Ramos (cell line): ENCODE results near the gene CD300H.

Experiments
- in situ Hi-C: fragments of 300-500 bp; cut with MboI; formaldehyde crosslinking; loops from one replicate; pipeline ENCODE4 v1.14.3; 2022; ENCODE audit warnings: low sequenced_read_pairs; ENCODE audit not compliant: unreplicated experiment

The CD300H gene

DNA sequence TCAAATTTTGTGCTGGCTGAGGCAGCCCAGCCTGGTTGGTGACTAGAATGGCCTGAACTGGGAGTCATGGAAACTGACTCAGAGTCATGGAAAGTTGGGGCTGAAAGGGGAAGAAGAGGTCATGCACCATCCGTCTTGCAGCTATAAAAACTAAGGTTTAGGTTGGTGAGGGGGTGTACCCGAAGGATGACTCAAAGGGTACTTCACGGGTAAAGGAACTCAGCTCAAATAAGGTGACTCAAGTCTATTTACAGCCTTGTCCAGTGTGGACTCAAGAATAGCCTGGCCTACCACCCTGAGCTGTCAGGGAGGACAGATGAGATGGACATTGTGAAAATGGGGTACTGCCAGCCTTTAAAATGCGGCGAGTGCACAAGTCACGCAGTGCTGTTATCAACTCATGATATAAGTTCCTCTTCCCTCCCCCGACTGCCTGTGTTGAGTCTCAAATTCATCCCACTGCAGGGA lies 54.7 kb downstream of the CD300H start:
- in situ Hi-C loops: no loop called here

- in situ Hi-C loops: no loop called here
Observed at GRCh38 chr17:74512036-74512435, 55.3 kb downstream of the CD300H start.
